ENCODE results near the gene ATL1. TPM values are rescaled to one million over a fixed set of nuclear protein-coding genes. Genes with fewer than 3 reads are reported as not detected.
"Not testable (repeated sequence)": the region's sequence is repeated elsewhere in the genome, so short reads cannot be mapped to it uniquely, and the experiment has no call there.

The ATL1 gene
- polyA plus RNA-seq, 3 donors: 8.7 to 10.7 (median 9.3) TPM

DNA sequence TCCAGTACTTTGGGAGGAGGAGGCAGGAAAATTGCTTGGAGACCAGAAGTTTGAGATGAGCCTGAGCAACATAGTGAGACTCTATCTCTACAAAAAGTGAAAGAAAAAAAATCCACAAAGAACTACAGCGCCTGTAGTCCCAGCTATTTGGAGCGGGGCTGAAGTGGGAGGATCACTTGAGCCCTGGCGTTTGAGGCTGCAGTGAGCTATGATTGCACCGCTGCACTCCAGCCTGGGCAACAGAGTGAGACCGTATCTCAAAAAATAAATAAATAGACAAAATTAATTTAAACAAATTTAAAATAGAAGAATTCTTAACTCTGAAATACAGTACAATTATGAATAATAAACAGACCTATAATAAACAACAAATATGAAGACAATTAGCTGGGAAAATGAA lies 40.9 kb downstream of the ATL1 start:
- DNase-seq: no peak

DNA sequence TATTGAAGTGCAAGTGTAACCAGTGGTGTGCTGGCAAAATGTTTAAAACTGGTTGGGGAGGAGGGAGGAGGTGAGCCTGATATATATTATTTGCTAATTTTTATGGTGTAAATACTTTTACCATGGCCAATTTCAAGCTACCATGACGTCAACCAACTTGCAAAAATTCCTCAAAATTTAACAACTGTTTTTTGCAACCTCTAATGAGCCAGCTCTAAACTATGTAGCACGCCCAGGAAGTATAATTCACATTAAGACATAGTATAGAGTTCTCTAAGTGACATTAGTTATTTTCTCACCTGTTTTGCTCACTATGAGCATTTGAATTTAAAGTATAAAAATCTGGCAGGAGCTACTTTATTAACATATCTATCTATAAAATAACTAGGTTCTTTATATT lies 41.4 kb downstream of the ATL1 start:
- DNase-seq: no peak

DNA sequence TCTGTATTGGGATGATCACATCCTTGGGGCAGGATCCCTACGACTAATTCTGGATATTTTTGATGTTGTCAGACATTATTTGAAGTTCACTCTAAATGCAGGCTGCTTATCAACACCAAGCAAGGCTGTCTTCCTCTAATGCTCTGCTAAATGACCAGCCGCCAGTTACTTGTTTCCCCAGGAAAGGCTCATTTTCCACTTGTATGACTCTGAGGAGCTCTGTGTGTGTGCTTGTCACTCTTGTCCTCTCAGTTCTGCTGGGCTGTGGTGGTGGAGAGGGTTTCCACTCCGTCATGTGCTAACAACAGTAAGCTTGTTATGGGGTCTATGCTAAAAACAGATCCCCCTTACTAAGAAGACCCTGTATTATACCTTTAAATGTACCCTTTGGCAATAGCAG lies 42.1 kb downstream of the ATL1 start:
- no peak for DNase-seq

DNA sequence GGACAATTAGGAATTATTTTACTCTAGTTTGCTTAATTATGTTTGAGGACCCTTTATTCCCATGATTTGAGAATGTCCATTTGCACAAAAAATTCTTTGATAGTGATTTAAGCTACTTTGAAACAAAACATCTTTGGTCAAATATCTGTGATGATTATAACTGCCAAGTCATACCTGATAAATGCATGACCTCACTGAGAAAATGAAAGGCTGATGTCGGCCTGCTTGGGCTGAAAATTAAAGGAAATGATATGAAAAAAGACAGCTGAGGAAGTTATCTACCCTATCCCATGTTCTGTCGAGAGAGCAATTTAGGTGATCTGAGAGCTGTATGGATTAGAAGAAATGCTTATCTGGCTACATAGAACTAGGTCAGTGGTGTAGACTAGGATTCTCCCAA lies 43.6 kb downstream of the ATL1 start:
- no peak for DNase-seq

DNA sequence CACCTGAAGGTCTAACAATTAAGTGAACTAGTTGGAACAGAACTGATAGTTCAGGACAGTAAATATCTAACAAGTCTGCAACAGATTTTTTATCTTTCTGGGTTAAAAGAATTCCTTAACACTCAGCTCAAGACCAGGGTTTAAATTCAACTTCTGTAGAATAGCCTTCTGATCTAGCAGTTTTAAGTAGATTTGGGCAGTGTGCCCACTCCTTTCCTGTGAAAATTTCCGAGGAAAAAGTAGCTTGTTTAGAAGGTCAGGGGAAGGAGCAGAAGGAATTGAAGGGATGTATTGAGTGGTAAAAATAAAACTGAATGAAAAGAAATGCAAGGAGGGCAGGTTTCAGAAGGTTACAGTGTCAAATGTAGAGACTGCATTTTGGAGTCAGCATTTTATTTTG lies 45.8 kb downstream of the ATL1 start:
- DNase-seq: peak; percentile 21

DNA sequence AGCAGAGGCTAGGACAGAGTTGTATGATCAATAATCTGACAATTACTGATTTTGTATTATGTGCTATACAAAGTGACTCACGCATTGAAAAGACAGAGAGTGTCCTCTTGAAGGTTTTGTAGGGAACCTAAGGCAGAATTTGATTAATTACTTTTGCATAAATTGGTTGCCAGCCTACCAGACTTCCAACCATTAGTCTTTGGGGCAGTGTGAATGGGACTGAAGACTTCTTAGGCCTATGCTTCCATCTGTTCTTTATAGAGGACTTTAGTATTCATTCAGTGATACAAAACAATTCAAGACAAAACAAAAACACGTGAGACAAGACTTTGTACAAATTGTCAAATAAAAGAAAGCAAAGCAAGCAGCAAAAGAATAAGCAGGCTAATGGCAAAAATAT lies 46.5 kb downstream of the ATL1 start:
- no peak for DNase-seq

DNA sequence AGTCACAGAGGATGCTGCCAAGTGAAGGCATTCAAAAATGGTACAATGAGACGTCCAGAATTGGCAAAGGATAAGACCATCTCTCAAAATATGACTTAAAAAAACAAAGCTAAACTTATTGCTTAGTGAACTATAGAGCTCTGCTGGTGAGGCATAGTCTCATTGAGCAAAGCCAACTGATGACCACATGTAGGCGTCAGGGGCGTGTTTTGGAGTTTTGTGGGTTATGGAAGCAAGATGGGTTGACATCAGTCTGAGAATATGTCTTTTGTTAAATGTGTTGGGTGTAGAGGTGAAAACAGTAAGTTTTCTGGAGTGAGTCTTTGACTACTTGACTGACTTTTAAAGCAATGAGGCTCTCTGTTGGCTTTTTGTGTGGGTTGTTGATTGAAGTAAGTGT lies 47.2 kb downstream of the ATL1 start:
- DNase-seq: no peak

DNA sequence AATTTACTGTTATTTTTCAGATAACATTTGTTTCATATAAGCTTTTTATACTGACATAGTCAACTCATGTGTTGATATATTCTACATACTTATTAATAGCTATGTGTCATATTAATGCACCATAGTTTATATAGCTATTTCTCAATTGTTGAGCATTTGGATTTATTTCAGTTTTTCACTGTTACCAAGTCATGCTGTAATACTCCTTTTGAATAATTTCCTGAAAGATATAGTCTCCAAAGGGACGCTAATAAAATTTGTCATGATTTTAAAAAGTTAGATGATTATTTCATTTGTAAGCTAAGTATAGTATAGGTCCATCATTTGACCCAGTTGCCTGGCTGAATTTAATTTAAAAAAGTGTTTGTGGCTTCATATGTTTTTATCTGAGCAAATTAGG lies 47.8 kb downstream of the ATL1 start:
- no peak for DNase-seq

DNA sequence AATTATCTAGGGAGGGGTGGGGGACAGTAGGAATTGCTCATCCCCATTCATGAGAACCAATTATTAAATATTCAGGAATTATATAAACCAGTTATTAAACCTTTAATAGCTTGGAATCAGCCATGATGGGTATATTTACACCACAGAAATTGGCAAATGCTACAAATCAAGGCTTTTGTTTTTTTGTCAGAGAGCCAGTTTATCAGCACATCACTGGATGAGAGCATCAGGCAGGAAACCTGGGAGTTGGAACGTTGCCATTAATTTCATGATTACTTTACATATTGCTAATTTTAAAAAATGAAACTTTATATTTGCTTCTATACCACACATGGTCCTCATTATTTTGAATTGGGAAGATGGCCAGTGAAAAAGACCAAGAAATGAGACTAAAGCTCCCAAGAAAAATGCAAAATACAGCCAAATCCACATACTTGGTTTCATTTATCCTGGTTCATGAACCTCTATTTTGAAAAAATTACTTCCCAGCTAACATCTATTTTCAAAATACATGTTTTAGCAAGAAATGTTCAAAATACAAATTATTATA lies 48.4 kb downstream of the ATL1 start:
- DNase-seq: no peak

DNA sequence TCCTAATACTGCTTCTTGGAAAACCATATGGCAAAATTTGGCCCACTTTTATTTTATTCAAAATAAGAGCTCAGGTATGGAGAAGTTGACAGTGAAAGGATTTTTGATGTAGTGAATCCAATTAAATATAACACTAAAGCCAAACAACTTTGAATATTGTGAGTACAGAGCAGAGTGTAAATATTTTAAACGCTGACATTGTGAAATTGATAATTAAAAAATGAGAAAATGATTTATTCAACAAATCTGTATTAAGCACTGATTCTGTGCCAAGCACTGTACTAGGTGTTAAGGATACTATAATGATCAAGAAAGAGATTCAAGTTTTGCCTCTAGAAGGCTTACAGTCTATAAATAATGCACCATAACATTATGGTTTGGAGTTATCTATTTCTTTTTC lies 50.5 kb downstream of the ATL1 start:
- DNase-seq: no peak

DNA sequence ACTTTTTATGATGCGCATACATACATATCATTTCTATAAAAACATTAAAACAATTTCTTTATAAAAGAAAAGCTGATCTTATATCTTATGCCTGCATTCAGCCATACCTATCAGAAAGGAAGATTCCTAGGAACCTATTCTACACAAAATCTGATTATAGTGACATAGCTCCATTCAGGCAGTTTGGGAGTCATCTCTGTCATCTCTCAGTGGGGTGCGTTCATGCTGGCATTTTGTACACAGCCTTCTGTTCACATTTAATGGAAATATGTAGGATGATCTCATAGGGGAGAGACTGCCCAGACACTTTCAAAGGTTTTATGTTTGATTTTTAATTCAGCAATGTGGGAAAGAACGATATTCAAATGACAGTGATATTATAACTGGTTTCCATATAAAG lies 52.9 kb downstream of the ATL1 start:
- no peak for DNase-seq

DNA sequence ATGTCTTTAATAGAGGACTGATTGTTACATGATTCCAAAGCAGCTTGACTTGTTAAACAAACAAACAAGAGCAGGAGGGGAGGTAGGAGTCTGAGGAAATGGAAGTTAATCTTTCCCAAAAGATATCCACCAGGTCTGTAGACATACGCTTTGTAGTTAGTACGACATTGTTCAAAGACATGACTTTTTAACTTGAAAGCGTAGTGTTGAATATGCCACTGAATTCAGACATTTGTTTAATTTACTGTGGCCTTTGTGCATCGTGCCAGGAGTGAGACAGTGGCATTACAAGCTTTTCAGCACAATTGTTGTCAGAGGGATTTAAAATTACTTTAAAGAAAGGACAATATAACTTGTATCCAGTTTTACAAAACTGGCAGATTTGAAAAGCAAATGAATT lies 55.1 kb downstream of the ATL1 start:
- no peak for DNase-seq

DNA sequence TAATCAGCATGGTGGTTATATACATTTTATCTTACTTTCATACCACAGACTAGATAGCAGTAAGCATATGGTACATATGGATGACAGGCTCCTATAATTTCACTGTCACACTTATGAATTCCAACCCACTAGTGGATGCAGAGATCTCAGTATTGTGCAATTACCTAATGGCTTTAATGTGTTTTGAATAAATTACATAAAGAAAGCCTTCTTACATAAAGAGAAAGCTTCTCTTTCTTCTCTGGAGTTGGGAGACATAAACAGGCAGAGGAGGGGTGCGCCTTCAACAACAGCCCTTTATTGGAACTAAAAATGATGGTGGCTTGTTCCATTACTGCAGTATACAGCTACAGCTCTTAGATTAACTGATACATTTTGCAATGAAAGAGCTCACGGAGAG lies 55.6 kb downstream of the ATL1 start:
- no peak for DNase-seq

DNA sequence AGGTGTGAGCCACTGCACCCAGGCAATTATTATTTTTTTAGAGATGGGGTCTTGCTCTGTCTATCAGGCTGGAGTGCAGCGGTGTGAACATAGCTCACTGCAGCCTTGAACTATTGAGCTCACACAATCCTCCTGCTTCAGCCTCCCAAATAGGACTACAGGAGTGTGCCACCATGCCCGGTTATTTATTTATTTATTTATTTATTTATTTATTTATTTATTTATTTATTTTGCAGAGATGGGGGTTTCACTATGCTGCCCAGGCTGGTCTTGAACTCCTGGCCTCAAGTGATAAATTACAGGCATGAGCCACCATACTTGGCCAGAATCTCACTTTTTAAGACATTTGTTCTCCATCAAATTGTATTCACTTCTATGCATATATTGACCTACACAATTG lies 56.3 kb downstream of the ATL1 start:
- DNase-seq: no peak

DNA sequence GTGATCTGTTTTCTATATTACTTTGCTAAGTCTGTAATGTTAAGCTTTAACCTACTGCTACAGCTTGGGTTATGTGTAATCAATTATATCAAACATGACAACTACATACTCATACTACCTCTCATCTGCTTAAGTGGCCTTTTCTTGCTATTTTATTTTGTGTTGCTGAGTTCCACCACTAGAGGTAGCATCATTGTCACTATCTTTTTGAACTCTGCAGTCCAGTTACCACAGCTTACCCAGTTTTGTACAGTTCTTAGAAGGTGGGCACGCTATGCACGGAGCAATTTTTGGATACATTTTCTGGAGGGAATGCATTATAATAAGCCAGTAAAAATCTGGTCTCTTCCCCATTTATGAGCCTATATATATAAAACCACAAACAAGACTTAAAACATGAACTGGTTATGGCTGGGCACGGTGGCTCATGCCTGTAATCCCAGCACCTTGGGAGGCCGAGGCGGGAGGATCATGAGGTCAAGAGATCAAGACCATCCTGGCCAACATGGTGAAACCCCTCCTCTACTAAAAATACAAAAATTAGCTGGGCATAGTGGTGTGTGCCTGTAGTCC lies 59.7 kb downstream of the ATL1 start:
- peak; percentile 11 for DNase-seq

DNA sequence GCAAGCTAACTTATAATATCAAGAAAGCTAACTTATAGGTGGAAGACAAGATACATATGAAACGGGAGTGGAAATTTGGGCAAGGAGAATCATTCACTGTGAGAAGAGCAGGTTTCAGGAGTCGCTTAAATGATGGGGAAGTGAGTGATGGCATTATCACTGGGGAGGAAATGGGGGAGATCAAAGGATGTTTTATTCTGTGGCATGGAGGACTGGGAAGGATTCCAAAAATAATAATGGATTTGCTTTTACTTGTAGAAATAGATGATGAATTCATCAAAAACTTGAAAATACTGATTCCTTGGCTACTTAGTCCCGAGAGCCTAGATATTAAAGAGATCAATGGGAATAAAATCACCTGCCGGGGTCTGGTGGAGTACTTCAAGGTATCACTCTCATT lies 60.4 kb downstream of the ATL1 start:
- DNase-seq: no peak

DNA sequence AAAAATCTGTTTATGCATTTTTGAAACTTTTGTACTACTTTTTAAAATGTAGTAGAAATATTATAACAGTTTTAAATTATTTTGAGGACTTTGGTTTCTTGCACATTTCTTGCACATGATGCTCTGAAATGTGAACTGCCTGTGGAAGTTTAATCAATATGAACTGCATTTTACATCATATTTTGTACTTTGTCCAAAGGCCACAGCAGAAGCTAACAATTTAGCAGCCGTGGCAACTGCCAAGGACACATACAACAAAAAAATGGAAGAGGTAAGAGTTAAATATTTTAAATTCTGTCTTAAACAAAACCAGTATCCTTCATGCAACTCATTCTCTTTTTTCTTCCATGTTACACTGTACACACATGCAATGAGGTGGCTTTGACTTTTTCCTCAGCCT lies 63.0 kb downstream of the ATL1 start:
- DNase-seq: no peak

DNA sequence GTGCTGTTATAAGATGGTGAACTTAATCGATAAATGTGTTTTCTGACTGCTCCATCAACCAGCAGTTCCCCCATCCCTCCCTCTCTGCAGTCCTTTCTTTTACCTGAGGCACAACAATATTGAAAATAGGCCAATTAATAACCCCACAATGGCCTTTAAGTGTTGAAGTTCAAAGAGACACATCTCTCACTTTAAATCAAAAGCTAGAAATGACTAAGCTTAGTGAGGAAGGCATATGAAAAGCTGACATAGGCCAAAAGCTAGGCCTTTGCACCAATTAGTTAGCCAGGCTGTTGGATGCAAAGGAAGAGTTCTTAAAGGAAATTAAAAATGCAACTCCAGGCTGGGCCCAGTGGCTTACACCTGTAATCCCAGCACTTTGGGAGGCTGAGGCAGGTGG lies 64.5 kb downstream of the ATL1 start:
- no peak for DNase-seq

DNA sequence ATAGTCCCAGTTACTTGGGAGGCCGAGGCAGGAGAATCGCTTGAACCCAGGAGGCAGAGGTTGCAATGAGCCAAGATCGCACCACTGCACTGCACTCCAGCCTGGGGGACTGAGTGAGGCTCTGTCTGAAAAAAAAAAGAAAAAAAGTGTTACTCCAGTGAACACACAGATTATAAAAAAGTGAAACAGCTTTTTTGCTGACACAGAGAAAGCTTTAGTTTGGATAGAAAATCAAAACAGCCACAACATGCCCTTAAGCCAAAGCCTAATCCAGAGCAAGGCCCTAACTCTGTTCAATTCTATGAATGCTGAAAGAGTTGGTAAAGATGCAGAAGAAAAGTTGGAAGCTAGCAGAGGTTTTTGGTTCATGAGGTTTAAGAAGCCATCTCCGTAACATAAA lies 65.0 kb downstream of the ATL1 start:
- DNase-seq: not testable (repeated sequence)

DNA sequence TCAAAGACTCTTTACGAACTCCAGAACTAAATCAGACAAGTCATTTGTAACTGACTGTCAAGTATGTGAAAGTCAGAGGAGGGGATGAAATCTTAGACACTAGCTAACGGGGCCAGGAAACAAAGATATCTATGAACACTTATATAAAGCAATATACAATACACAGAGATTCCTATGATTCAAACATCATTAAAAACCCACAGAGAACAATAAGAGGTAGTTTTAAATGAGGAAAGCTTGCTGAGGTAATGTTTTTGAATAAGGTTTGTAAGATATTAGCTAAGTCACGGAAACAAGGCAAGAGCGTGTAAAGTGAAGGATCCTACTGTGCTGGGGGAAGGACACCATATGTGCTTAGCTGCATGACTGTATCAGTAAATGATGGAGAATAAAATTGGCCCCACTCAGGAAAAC lies 71.5 kb downstream of the ATL1 start:
- no peak for DNase-seq

DNA sequence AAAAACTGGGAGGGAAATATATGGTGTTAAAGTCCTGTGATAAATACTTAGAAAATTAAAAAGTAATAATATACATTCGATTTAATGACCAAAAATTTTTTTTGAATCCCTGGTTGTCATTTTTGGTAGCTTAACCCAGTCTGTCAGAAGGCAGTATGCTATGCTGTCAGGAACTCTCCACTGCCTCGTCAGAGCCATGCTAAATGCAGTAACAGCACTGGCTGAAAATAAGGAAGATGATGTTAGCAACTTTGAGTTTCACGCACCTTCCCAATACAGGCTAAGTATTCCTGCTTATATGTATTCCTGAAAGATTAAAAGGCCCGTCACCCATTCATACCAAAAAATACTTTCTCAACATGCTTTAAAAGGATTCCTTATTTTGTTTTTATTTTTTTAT lies 74.0 kb downstream of the ATL1 start:
- no peak for DNase-seq

DNA sequence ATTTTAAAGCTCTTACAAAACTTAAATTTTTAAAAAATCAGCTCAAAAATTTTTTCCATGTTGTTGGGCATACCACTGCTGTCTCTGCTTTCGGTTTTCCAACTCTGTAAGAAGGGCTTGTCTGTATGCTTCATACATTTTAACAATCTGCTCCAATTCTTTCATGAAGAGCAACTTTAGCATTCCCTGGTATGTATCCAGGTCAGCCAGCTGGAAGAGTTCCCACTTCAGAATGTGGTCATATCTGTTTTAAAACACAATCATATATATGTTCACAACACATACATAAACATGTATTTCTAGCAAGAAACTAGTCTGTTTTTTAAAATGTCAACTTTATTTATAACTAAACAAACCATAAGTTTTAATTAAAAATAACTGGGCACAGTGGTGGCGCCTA lies 75.2 kb downstream of the ATL1 start:
- no peak for DNase-seq

DNA sequence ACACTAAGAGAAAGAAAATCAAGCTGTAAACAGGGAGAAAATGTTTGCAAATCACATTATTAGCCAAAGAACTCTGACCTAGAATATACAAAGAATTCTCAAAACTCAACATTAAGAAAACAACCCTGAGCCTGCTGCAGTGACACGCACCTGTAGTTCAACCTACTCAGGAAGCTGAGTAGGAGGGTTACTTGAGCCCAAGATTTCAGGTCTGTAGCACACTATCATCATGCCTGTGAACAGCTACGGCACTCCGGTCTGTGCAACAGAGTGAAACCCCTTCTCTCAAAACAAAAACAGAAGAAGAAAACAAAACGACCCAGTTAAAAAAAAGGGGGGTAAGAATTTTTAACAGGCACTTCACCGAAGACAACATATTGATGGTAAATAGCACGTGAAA lies 87.3 kb downstream of the ATL1 start:
- no peak for DNase-seq

DNA sequence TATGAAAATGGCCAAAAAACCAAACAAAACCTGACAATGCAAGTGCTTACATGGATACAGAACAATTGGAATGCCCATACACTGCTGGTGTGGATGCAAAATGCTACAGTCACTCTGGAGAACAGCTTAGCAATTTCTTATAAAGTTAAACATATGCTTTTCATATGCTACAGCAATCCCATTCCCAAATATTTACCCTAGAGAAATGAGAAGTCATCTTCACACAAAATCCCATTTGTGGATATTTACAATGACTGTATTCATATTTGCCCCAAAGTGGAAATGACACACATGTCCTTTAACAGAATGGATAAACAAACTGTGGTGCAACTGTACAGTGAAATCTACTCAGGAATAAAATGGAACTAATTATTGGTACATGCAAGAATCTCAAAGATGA lies 87.8 kb downstream of the ATL1 start:
- DNase-seq: no peak

DNA sequence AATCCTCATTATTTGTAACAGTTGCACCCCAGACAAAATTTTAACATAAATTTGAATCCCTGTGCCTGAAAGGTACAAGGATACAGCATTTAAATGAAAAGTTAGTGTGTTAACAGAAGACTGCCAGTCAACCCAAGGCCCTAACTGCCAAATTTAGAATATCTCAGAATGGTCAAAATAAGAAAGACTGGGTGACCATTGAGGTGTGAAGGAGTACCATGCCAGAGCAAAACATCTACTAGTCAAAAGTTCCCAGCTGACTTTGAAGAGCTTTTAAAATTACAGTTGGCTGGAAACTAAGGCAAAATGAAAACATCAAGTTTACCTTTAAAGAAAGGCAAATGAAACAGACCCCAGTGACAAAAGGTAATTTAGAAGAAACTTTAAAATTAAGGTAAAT lies 89.7 kb downstream of the ATL1 start:
- DNase-seq: no peak
